Mesenchymal stem cell (in vitro differentiated cells and primary cell): ENCODE data around the gene CEACAM8.
"Not testable (repeated sequence)": the region's sequence is repeated elsewhere in the genome, so short reads cannot be mapped to it uniquely, and the experiment has no call there.

ENCODE experiments used
- DNase-seq: peaks from one replicate; pipeline ENCODE4 v3.0.0-alpha.2; 2013
- H2AFZ ChIP-seq: one replicate; pipeline ENCODE4 v1.6.1; 2013; ENCODE audit warnings: low read depth, mild to moderate bottlenecking, control low read depth, inconsistent platforms, low read length, moderate library complexity
- H2AK5ac ChIP-seq: 2 replicates; pipeline ENCODE4 v1.6.1; 2013; ENCODE audit warnings: low read length, moderate library complexity, mild to moderate bottlenecking, inconsistent platforms; ENCODE audit not compliant: severe bottlenecking
- H2BK120ac ChIP-seq: one replicate; pipeline ENCODE4 v1.6.1; 2013; ENCODE audit warnings: low read depth, mild to moderate bottlenecking, inconsistent platforms, low read length, moderate library complexity
- H2BK12ac ChIP-seq, 2 experiments: one replicate each; pipeline ENCODE4 v1.6.1; 2013; ENCODE audit warnings: inconsistent platforms in 2 of 2, low read length in 2 of 2, mild to moderate bottlenecking in 2 of 2, moderate library complexity in 2 of 2, control low read depth in 1 of 2
- H2BK15ac ChIP-seq: one replicate; pipeline ENCODE4 v1.6.1; 2013; ENCODE audit warnings: mild to moderate bottlenecking, low read depth, inconsistent platforms; ENCODE audit not compliant: poor library complexity, severe bottlenecking
- H2BK5ac ChIP-seq: 2 replicates; pipeline ENCODE4 v1.6.1; 2013; ENCODE audit warnings: low read depth, mild to moderate bottlenecking, low read length, control low read depth, inconsistent platforms; ENCODE audit not compliant: poor library complexity, severe bottlenecking
- H3K14ac ChIP-seq, 2 experiments: one replicate each; pipeline ENCODE4 v1.6.1; 2013; ENCODE audit warnings: inconsistent platforms in 2 of 2, low read length in 2 of 2, control low read depth in 1 of 2, mild to moderate bottlenecking in 1 of 2, moderate library complexity in 1 of 2
- H3K18ac ChIP-seq, 2 experiments: one replicate each; pipeline ENCODE4 v1.6.1; 2013; ENCODE audit warnings: inconsistent platforms in 2 of 2, low read length in 2 of 2, control low read depth in 1 of 2, low read depth in 1 of 2, mild to moderate bottlenecking in 1 of 2
- H3K23ac ChIP-seq, 2 experiments: one replicate each; pipeline ENCODE4 v1.6.1; 2013; ENCODE audit warnings: inconsistent platforms in 2 of 2, low read length in 2 of 2, mild to moderate bottlenecking in 2 of 2, moderate library complexity in 2 of 2, control low read depth in 1 of 2
- H3K27ac ChIP-seq: 2 replicates; pipeline ENCODE4 v1.5.1; 2013; ENCODE audit warnings: mild to moderate bottlenecking, moderate library complexity, low read length, control low read depth, inconsistent platforms; ENCODE audit not compliant: poor library complexity, severe bottlenecking
- H3K27me3 ChIP-seq, 2 experiments: 2 replicates each; pipeline versions ENCODE4 v1.6.1 to v1.7.0; 2013; ENCODE audit warnings: low read length in 2 of 2, mild to moderate bottlenecking in 2 of 2, moderate library complexity in 2 of 2, control low read depth in 1 of 2, inconsistent platforms in 1 of 2; ENCODE audit not compliant: control insufficient read depth in 1 of 2, insufficient read depth in 1 of 2
- H3K36me3 ChIP-seq, 2 experiments: 2 replicates each; pipeline versions ENCODE4 v1.6.1 to v1.7.0; 2013; ENCODE audit warnings: low read length in 2 of 2, control low read depth in 1 of 2, inconsistent platforms in 1 of 2, low read depth in 1 of 2, mild to moderate bottlenecking in 1 of 2; ENCODE audit not compliant: insufficient read depth in 2 of 2, control insufficient read depth in 1 of 2
- H3K4ac ChIP-seq, 2 experiments: one replicate each; pipeline ENCODE4 v1.6.1; 2013; ENCODE audit warnings: inconsistent platforms in 2 of 2, low read length in 2 of 2, mild to moderate bottlenecking in 2 of 2, moderate library complexity in 2 of 2, control low read depth in 1 of 2, low read depth in 1 of 2
- H3K4me1 ChIP-seq: 2 replicates; pipeline ENCODE4 v1.6.1; 2013; ENCODE audit warnings: low read depth, low read length, control low read depth; ENCODE audit not compliant: control insufficient read depth, insufficient read depth
- H3K4me2 ChIP-seq: 2 replicates; pipeline ENCODE4 v1.6.1; 2013; ENCODE audit warnings: low read length, mild to moderate bottlenecking, inconsistent platforms; ENCODE audit not compliant: poor library complexity, severe bottlenecking
- H3K4me3 ChIP-seq, 2 experiments: 2 replicates each; pipeline versions ENCODE4 v1.5.1 to v1.7.0; 2013; ENCODE audit warnings: low read length in 2 of 2, mild to moderate bottlenecking in 2 of 2, control low read depth in 1 of 2, low read depth in 1 of 2; ENCODE audit not compliant: insufficient read depth in 1 of 2
- H3K79me1 ChIP-seq: replicated peaks from 2 replicates; pipeline ENCODE4 v1.6.1; 2013; ENCODE audit warnings: mild to moderate bottlenecking, control low read depth, low read length, inconsistent platforms; ENCODE audit not compliant: poor library complexity, severe bottlenecking
- H3K9ac ChIP-seq: 2 replicates; pipeline ENCODE4 v1.7.0; 2013; ENCODE audit warnings: mild to moderate bottlenecking, low read length, moderate library complexity
- H3K9me3 ChIP-seq: 2 replicates; pipeline ENCODE4 v1.7.0; 2013; ENCODE audit warnings: mild to moderate bottlenecking, low read length; ENCODE audit not compliant: control insufficient read depth
- H4K8ac ChIP-seq: one replicate; pipeline ENCODE4 v1.6.1; 2013; ENCODE audit warnings: inconsistent platforms, mild to moderate bottlenecking, low read length, moderate library complexity
- H4K91ac ChIP-seq: one replicate; pipeline ENCODE4 v1.6.1; 2013; ENCODE audit warnings: mild to moderate bottlenecking, low read length, inconsistent platforms
- WGBS: methylation state at CpG from one replicate; pipeline ENCODE4 v1.1.7; 2013; ENCODE audit warnings: mixed read lengths; 5-methylcytosine and 5-hydroxymethylcytosine counted together

CEACAM8 gene

DNA sequence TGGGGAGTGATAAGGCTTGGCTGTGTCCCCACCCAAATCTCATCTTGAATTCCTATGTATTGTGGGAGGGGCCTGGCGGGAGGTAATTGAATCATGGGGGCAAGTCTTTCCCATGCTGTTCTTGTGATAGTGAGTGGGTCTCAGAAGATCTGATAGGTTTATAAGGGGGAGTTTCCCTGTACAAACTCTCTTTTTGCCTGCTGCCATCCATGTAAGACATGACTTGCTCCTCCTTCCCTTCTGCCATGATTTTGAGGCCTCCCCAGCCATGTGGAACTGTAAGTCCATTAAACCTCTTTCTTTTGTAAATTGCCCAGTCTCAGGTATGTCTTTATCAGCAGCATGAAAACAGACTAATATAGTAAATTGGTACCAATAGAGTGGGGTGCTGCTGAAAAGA is 45.7 kb downstream of the CEACAM8 start:
- H3K36me3 ChIP-seq, H2AK5ac ChIP-seq, H3K4ac ChIP-seq, DNase-seq, H4K8ac ChIP-seq, H2BK120ac ChIP-seq, H3K4me1 ChIP-seq, H2BK12ac ChIP-seq, H2BK5ac ChIP-seq, H3K4me2 ChIP-seq, H3K4me3 ChIP-seq, H3K9ac ChIP-seq, H2AFZ ChIP-seq, H4K91ac ChIP-seq, H3K18ac ChIP-seq, H3K23ac ChIP-seq, H3K9me3 ChIP-seq, H2BK15ac ChIP-seq, H3K79me1 ChIP-seq, H3K27ac ChIP-seq, H3K14ac ChIP-seq: not testable (repeated sequence)
- WGBS, result 83% methylated on average over 1 of the region's 1 CpG
- H3K27me3 ChIP-seq, result peaks cover 8 to 82% of the 10 kb centered on the region in 2 experiments

DNA sequence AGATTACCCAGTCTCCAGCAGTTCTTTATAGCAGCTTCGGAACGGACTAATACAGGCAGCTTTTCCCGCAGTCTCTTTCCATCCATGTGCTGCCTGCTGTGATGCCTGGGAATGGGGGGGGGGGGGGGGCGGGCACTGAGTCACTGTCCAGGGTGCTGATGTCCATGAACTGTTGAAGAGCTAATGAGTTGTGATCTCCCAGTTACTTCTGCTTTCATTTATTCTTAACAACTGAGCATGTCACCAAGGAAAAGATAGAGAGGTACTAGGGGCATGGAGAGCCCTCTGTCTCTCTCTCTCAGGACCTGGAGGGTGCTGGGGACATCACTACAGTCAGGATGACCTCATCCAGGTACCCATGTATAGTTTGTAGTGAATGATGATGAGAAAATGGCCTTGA is 46.2 kb downstream of the CEACAM8 start:
- 93% methylated on average over 3 of the region's 4 CpGs for WGBS
- Histone ChIP-seq H2BK15ac (no peak overlapping the region), H3K9me3 (peaks cover 6% of the 10 kb centered on the region), H3K23ac (no peak overlapping the region), H4K91ac (no peak overlapping the region), H3K4ac (no peak overlapping the region), H3K4me1 (peaks cover 2% of the 10 kb centered on the region), H3K79me1 (no peaks in the 10 kb centered on the region), H3K9ac (no peak overlapping the region), H2BK12ac (no peak overlapping the region), H3K18ac (no peak overlapping the region), H2AFZ (no peak overlapping the region), H2BK5ac (no peak overlapping the region), H4K8ac (no peak overlapping the region), H3K27me3 (peaks cover 8 to 79% of the 10 kb centered on the region in 2 experiments), H3K4me3 (no peak overlapping the region), H2AK5ac (no peak overlapping the region), H3K4me2 (no peak overlapping the region), H3K14ac (no peak overlapping the region), H3K27ac (no peak overlapping the region), H3K36me3 (no peaks in the 10 kb centered on the region), H2BK120ac (no peak overlapping the region)
- no peak for DNase-seq

DNA sequence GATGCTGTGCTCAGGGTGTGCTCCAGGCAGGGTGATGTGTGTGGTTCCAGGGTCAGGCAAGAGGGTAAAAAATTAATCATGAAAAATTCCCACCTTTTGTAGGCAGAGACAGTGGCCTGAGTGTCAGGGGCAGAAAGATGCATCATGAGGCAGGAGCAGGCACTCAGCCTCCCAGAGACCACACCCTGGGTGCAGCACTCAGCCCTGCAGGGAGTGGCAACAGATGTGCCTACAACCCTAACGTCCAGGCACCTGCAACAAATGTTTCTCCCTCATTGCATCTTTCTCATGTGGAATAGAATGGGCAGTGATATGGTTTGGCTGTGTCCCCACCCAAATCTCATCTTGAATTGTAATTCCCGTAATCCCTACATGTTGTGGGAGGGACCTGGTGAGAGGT is 46.8 kb downstream of the CEACAM8 start:
- no peak for DNase-seq
- peaks cover 8 to 81% of the 10 kb centered on the region in 2 experiments for H3K27me3 ChIP-seq
- H3K4ac ChIP-seq, result no peak overlapping the region
- no peaks in the 10 kb centered on the region for H3K36me3 ChIP-seq
- 75% methylated on average over 1 of the region's 2 CpGs for WGBS
- no peak overlapping the region for H3K4me3 ChIP-seq
- H3K23ac ChIP-seq, result no peak overlapping the region
- H3K4me1 ChIP-seq, result no peaks in the 10 kb centered on the region
- no peak overlapping the region for H3K9ac ChIP-seq
- H3K18ac ChIP-seq, result no peak overlapping the region
- no peak overlapping the region for H3K14ac ChIP-seq
- no peak overlapping the region for H3K4me2 ChIP-seq
- no peak overlapping the region for H3K27ac ChIP-seq
- H2BK12ac ChIP-seq, result no peak overlapping the region
- no peaks in the 10 kb centered on the region for H3K79me1 ChIP-seq
- H3K9me3 ChIP-seq, result peaks cover 6% of the 10 kb centered on the region
- no peak overlapping the region for H4K91ac ChIP-seq
- no peak overlapping the region for H2AK5ac ChIP-seq
- no peak overlapping the region for H2BK5ac ChIP-seq
- no peak overlapping the region for H2BK120ac ChIP-seq
- H4K8ac ChIP-seq, result no peak overlapping the region
- no peak overlapping the region for H2BK15ac ChIP-seq
- H2AFZ ChIP-seq, result no peak overlapping the region

DNA sequence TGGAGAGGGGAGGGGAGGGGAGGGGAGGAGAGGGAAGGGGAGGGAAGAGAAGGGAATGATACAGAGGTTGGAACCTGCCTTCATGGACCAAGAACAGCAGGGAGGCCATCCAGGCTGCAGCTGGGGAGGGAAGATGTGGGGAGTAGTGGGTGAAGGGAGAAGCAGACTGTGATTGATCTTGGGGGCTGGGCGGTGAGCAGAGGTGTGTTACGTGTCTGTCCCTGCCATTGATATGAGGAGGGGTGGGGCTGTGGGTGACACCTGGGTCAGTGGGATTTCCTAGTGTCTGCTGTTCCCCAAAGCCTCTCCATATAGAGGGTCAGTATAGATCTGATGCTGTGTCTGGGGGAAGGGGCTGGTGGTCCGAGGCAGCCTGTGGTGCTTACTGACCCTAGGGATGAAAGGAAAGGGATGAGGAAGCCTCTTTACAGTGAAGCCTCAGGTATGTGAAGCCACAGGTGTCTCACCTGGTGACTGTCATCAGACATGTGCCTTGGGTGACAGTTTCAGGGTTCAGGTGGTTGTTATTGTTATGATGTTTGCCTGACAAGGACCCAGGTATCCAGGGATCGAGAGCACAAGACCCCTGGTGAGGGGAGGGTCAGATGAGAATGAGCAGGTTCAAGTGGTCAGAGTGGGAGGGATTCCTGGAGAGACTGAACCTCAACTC is 47.8 kb downstream of the CEACAM8 start:
- no peaks in the 10 kb centered on the region for H3K36me3 ChIP-seq
- no peak overlapping the region for H4K91ac ChIP-seq
- H3K14ac ChIP-seq, result no peak overlapping the region
- H3K4me3 ChIP-seq, result no peak overlapping the region
- H3K4me1 ChIP-seq, result no peaks in the 10 kb centered on the region
- no peak overlapping the region for H3K23ac ChIP-seq
- no peak overlapping the region for H4K8ac ChIP-seq
- H2BK15ac ChIP-seq, result no peak overlapping the region
- H2AK5ac ChIP-seq, result no peak overlapping the region
- no peak overlapping the region for H3K4ac ChIP-seq
- H2BK12ac ChIP-seq, result no peak overlapping the region
- H3K18ac ChIP-seq, result no peak overlapping the region
- DNase-seq, result no peak
- no peak overlapping the region for H3K9ac ChIP-seq
- no peak overlapping the region for H2BK120ac ChIP-seq
- WGBS, result 72% methylated on average over 4 of the region's 4 CpGs
- peaks cover 8 to 77% of the 10 kb centered on the region in 2 experiments for H3K27me3 ChIP-seq
- H2BK5ac ChIP-seq, result no peak overlapping the region
- H3K4me2 ChIP-seq, result no peak overlapping the region
- H3K79me1 ChIP-seq, result no peaks in the 10 kb centered on the region
- peaks cover 6% of the 10 kb centered on the region for H3K9me3 ChIP-seq
- H3K27ac ChIP-seq, result no peak overlapping the region
- no peak overlapping the region for H2AFZ ChIP-seq
